Measurements from ENCODE around the gene CARHSP1.
"Not testable (repeated sequence)": the region's sequence is repeated elsewhere in the genome, so short reads cannot be mapped to it uniquely, and the experiment has no call there.

Gene CARHSP1

GRCh38 chr16:8847623-8848022 lies 21.2 kb downstream of the CARHSP1 start:
- DNase-seq (ENCODE audit: low read depth) = no peak
- no peak overlapping the region for H3K4me3 ChIP-seq (ENCODE audit: low read depth, low read length)
- TF ChIP-seq, protein P1, sequence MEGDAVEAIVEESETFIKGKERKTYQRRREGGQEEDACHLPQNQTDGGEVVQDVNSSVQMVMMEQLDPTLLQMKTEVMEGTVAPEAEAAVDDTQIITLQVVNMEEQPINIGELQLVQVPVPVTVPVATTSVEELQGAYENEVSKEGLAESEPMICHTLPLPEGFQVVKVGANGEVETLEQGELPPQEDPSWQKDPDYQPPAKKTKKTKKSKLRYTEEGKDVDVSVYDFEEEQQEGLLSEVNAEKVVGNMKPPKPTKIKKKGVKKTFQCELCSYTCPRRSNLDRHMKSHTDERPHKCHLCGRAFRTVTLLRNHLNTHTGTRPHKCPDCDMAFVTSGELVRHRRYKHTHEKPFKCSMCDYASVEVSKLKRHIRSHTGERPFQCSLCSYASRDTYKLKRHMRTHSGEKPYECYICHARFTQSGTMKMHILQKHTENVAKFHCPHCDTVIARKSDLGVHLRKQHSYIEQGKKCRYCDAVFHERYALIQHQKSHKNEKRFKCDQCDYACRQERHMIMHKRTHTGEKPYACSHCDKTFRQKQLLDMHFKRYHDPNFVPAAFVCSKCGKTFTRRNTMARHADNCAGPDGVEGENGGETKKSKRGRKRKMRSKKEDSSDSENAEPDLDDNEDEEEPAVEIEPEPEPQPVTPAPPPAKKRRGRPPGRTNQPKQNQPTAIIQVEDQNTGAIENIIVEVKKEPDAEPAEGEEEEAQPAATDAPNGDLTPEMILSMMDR (IDR thresholded peaks at IDR 0.05; ENCODE audit: control insufficient read depth, extremely low read depth, insufficient read depth) = no peak

- TF ChIP-seq, protein P1 (IDR thresholded peaks at IDR 0.05; ENCODE audit: control insufficient read depth, extremely low read depth, insufficient read depth) = no peak
- no peak for DNase-seq (ENCODE audit: low read depth)
- H3K4me3 ChIP-seq (ENCODE audit: low read depth, low read length) = no peak overlapping the region
Measured at GRCh38 chr16:8847145-8847544, 21.7 kb downstream of the CARHSP1 start.

DNA sequence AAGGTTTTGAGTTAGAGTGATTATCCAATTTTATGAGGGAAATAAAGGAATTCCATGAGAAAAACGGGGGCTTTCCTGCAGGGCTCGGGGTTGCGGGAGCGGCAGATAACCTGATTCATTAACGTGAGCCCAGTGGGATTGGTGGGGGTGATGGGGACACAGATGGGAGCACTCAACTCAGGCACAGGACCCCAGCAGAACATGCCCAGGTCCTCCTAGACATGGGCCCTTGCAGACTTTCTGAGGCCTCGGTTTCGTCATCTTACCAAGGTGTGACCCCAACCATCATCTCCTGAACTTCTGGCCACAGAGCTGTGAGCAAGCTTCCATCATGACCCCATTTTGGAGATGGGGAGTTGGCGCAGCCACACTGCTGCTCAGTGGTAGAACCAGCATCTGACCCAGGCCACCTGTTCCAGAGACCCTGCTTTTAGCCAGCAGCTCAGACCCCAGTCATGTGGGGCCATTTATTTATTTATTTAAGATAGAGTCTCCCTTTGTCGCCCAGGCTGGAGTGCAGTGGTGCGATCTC lies 22.3 kb downstream of the CARHSP1 start:
- DNase-seq (ENCODE audit: low read depth) = no peak
- TF ChIP-seq, protein P1 (IDR thresholded peaks at IDR 0.05; ENCODE audit: control insufficient read depth, extremely low read depth, insufficient read depth) = no peak
- H3K4me3 ChIP-seq (ENCODE audit: low read depth, low read length) = no peak overlapping the region

DNA sequence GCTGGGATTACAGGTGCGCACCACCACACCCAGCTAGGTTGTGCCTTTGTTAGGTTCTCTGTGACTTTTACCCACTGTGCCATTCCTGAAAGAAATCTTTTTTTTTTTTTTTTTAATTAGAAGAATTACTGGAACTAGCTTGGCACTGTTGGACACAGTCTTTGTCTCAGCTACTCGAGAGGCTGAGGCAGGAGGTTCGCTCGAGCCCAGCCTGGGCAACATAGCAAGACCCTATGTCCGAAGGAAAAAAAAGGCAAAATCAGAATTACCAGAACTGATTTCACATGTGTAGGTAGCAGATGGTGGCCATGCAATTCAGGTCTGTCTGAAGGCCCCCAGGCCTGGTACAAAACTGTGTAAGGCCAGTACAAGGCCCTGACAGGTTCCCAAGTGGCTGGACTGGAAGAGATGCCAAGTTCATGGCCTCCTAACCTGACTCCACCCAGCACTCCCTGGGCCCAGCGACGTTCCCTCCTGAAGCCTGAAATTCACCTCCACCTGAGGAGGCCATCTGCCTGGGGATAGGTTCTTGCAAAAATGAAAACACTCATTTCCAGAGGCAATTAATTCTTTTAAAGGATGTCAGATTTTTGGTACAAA lies 23.0 kb downstream of the CARHSP1 start:
- TF ChIP-seq, protein P1 (IDR thresholded peaks at IDR 0.05; ENCODE audit: control insufficient read depth, extremely low read depth, insufficient read depth) = no peak
- no peak for DNase-seq (ENCODE audit: low read depth)
- H3K4me3 ChIP-seq (ENCODE audit: low read depth, low read length) = no peak overlapping the region

GRCh38 chr16:8843296-8843695 lies 25.5 kb downstream of the CARHSP1 start:
- H3K4me3 ChIP-seq (ENCODE audit: low read depth, low read length); DNase-seq (ENCODE audit: low read depth): not testable (repeated sequence)

DNA sequence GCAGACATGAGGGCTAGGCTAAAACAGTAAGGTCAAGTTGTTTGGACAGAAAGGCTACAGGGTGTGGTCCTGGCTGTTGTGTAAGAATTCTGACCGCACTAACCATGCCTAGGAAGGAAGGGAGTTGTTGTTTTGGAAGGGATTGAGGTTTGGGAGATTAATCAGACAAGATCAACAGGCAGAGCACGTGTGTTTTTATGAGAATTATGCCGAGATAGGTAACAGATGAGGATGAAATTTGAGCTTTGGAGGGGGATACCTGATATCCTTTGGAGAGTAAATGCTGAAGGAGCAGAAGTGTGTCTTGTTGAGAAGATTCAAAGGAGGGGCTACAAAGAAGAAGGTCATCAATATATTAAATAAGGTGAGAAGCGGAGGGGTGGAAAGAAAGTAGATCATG lies 26.8 kb downstream of the CARHSP1 start:
- H3K4me3 ChIP-seq (ENCODE audit: low read depth, low read length); DNase-seq (ENCODE audit: low read depth): not testable (repeated sequence)

GRCh38 chr16:8837594-8837993 lies 31.2 kb downstream of the CARHSP1 start:
- DNase-seq (ENCODE audit: low read depth) = not testable (repeated sequence)

GRCh38 chr16:8836797-8837196 lies 32.0 kb downstream of the CARHSP1 start:
- H3K4me3 ChIP-seq (ENCODE audit: low read depth, low read length); DNase-seq (ENCODE audit: low read depth): not testable (repeated sequence)

More at GRCh38 chr16:8837594-8837993, 31.2 kb downstream of the CARHSP1 start:
- not testable (repeated sequence) for H3K4me3 ChIP-seq (ENCODE audit: low read depth, low read length)

DNA sequence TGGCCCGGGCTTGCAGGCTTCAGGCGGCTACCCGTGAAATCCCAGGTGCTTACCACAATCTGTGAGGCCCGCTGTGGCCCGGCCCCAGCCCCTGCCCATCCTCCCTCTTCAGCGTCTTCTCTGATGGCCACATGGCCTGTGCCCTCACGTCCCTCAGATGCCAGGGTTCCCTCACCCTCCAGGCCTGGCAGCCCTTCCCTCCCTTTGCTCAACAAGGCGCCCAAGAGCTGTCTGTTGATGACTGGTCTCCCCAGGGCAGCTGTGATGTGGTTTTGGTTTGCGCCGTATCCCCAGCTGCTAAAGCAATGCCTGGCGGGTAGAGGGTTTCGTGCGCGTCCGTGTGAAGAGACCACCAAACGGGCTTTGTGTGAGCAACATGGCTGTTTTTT lies 36.1 kb downstream of the CARHSP1 start:
- DNase-seq (ENCODE audit: low read depth) = no peak
- TF ChIP-seq, protein P1 (IDR thresholded peaks at IDR 0.05; ENCODE audit: control insufficient read depth, extremely low read depth, insufficient read depth) = no peak
- no peak overlapping the region for H3K4me3 ChIP-seq (ENCODE audit: low read depth, low read length)
